HS-5 (cell line): ENCODE measurements around the gene RUNX3.

Experiments used
- DNase-seq: peaks from one replicate; pipeline ENCODE4 v3.0.0-alpha.2; 2012; ENCODE audit warnings: low read depth

The RUNX3 gene

GRCh38 chr1:24861821-24862727, 68.0 kb downstream of the RUNX3 start:
- no peak for DNase-seq

GRCh38 chr1:24860841-24861240, 69.2 kb downstream of the RUNX3 start:
- no peak for DNase-seq

- DNase-seq: no peak
Observed at GRCh38 chr1:24859063-24860010, 70.7 kb downstream of the RUNX3 start.

- no peak for DNase-seq
Observed at GRCh38 chr1:24858277-24858676, 71.8 kb downstream of the RUNX3 start.

DNA sequence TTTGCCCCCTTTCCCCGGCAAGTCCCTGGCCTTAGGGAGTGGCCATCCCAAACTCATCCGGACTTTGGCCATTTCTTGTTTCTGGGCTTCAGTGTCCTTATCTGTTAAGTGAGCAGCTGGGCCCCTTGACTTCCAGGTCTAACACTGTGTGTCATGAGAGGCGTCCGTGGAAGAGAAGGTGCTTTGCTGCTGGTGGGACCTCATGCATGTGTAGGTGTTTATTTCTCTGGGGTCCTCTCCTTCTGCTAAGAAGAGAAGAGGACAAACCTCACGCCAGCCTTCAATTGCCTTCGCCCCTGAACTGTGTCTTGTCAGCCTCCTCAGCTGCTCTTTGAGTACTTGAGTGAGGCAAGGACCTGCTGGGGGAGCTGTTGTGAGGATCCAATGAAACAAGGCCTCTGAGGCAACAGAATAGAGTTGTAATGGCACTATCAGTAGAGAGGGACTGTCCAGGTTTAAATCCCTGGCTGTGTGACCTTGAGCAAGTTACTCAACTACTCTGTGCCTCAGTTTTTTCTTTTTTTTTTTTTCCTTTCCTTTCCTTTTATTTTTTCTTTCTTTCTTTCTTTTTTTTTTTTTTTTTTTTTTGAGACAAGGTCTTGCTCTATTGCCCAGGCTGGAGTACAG, 72.5 kb downstream of the RUNX3 start:
- DNase-seq: no peak

DNA sequence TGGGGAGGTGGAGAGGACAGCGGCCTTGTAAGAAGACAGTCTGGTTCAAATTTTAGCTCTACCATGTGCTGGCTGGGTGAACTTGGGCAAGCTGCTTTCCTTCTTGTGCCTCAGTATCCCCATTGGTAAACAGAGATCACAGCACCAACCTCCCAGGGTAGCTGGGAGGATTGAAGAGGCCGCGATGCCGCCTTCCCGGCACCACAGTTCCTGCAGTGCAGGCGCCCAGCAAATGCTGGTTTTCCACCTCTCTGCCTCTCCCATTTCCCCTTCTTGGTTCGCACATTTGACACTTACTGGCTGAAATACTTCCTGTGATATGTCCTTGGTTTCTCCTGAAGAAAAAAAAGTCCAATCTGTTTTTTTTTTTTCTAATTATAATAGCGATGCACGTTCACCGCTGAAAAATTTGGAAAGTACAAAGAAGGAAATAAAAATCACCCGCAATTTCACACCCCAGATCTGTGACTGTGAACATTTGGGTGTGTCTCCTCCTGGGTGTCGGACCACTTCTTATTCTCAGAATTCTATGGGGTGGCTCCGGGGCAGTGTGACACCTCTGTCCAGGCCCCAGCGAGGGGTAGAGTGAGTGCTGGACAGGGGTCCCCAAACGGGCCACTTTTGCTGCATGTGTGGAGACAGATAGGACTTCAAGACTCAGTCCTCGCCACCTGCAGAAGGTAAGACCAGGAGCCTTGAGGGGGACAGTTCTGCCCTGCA, 73.1 kb downstream of the RUNX3 start:
- DNase-seq: no peak

GRCh38 chr1:24855474-24855873, 74.6 kb downstream of the RUNX3 start:
- no peak for DNase-seq

DNA sequence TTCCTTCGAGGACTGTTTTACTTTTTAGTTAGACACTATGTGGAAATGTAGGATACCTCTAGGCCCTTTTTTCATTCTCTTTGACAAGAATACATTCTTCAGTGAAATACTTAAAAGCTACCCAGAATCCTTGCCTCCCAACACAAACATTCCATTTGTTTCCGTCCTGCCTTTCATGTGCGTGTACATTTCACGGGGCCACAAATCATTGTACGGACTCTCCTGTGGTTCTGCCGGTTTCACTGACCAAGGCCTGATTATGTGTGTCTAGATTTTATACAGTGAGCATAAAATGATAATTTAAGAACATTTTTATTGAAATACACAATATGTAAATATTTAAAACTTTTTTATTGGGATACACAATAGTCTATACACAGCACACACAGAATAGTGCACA, 76.4 kb downstream of the RUNX3 start:
- no peak for DNase-seq

DNA sequence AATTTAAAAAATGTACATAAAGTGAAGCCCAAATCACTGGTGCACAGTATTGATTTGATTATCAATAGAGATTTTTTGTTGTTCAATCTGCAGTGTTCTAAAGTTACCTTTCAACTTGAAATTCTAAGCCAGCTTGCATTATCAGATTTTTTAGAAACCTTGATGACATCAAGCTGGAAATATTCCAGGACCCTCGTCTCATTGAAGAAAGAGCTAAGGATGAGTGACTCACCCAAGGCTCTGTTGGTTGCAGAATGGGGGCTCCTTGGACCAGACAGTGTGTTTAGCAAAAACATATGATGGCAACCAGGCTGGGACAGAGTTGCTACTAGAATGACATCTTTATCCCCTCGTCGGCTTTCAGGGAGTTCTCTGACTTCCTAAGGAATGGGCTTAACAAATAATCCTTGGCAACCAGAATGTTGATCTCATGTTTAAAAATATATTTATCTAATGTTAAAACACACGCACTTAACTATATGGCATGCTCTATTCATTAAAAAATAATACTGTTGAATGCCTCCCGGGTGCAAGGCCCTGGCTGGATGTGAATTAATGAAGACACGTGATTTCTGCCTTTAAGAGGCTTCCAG, 79.7 kb downstream of the RUNX3 start:
- DNase-seq: no peak

DNA sequence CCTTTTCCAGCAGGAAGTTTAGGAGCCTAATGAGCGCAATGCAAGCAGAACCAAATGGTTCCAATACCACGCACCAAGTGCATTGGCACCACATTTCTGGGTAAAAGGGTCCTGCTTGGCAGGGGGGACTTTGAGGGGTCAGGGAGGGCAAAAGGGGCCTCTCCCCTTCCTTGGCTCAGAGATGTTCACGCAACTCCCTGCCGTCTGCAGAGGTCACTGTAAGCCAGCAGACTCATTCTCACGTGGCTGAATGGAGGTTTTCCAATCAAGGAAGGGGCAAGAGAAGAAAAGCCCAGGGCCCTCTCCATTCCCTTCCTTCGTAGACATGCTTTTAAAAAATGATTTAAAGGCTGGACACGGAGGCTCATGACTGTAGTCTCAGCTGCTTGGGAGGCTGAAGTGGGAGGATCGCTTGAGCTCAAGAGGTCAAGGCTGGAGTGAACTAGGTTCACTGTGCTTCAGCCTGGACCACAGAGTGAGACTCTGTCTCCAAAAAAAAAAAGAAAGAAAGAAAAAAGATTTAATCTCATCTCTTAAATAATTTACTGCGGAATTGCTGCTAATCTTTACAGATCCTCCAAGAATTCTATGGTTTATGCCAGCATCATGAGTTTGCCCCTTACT, 80.3 kb downstream of the RUNX3 start:
- no peak for DNase-seq
